Loucy (cell line): ENCODE data around the gene HOXC12.
A peak's percentile ranks its signal among the peaks of the same experiment; 100 is the strongest.

Source experiments
- H2AFZ ChIP-seq: fragments of 200-600 bp; sonication (generic); 2 replicates; pipeline ENCODE4 v1.6.0; 2016; ENCODE audit warnings: antibody characterized with exemption, mild to moderate bottlenecking, low read length, moderate library complexity
- H3F3A ChIP-seq: fragments of 200-600 bp; 2 replicates; pipeline ENCODE4 v1.6.0; 2016; ENCODE audit warnings: antibody characterized with exemption, low read depth, mild to moderate bottlenecking
- H3K27me3 ChIP-seq: fragments of 200-600 bp; sonication (generic); 2 replicates; pipeline ENCODE4 v1.6.1; 2014; ENCODE audit warnings: low read length, mild to moderate bottlenecking; ENCODE audit not compliant: insufficient read depth, poor library complexity, severe bottlenecking
- H3K36me3 ChIP-seq: fragments of 200-600 bp; sonication (generic); 2 replicates; pipeline ENCODE4 v1.6.1; 2016; ENCODE audit warnings: low read length; ENCODE audit not compliant: insufficient read depth
- H3K4me1 ChIP-seq: fragments of 200-600 bp; sonication (generic); 2 replicates; pipeline ENCODE4 v1.5.1; 2014; ENCODE audit warnings: low read length, mild to moderate bottlenecking; ENCODE audit not compliant: insufficient read depth, poor library complexity, severe bottlenecking
- H3K4me2 ChIP-seq: fragments of 200-600 bp; sonication (generic); 2 replicates; pipeline ENCODE4 v1.6.0; 2014; ENCODE audit warnings: antibody characterized with exemption, low read length, low read depth, mild to moderate bottlenecking; ENCODE audit not compliant: poor library complexity, severe bottlenecking
- H3K4me3 ChIP-seq: fragments of 200-600 bp; sonication (generic); 2 replicates; pipeline ENCODE4 v1.5.1; 2014; ENCODE audit warnings: low read length, mild to moderate bottlenecking, mixed read lengths; ENCODE audit not compliant: poor library complexity, severe bottlenecking
- H3K79me2 ChIP-seq: fragments of 200-600 bp; sonication (generic); 2 replicates; pipeline ENCODE4 v1.6.1; 2014; ENCODE audit warnings: low read length; ENCODE audit not compliant: insufficient read depth
- H3K9ac ChIP-seq: fragments of 200-600 bp; sonication (generic); 2 replicates; pipeline ENCODE4 v1.6.0; 2014; ENCODE audit warnings: mild to moderate bottlenecking, low read depth, low read length, moderate library complexity; ENCODE audit not compliant: poor library complexity, severe bottlenecking
- H3K9me2 ChIP-seq: fragments of 200-600 bp; sonication (generic); replicated peaks from 2 replicates; pipeline ENCODE4 v1.6.1; 2016; ENCODE audit warnings: low read depth, low read length, mixed read lengths
- H3K9me3 ChIP-seq: fragments of 200-600 bp; sonication (generic); 2 replicates; pipeline ENCODE4 v1.6.1; 2014; ENCODE audit warnings: mild to moderate bottlenecking, antibody characterized with exemption, low read length, low read depth; ENCODE audit not compliant: insufficient read depth
- H4K20me1 ChIP-seq: fragments of 200-600 bp; sonication (generic); 2 replicates; pipeline ENCODE4 v1.6.0; 2014; ENCODE audit warnings: antibody characterized with exemption, low read length, mild to moderate bottlenecking; ENCODE audit not compliant: insufficient read depth, poor library complexity, severe bottlenecking
- EZH2phosphoT487 ChIP-seq: fragments of 200-600 bp; IDR thresholded peaks from 2 replicates; pipeline ENCODE4 v1.6.1; 2018; ENCODE audit warnings: antibody characterized with exemption, mild to moderate bottlenecking, moderate library complexity, borderline replicate concordance
- TF ChIP-seq, protein P1 (sequence below): fragments of 200-600 bp; sonication (generic); conservative IDR thresholded peaks from 2 replicates; pipeline ENCODE4 v1.5.1; 2014; ENCODE audit warnings: mild to moderate bottlenecking, antibody characterized with exemption, low read length

The HOXC12 gene

DNA sequence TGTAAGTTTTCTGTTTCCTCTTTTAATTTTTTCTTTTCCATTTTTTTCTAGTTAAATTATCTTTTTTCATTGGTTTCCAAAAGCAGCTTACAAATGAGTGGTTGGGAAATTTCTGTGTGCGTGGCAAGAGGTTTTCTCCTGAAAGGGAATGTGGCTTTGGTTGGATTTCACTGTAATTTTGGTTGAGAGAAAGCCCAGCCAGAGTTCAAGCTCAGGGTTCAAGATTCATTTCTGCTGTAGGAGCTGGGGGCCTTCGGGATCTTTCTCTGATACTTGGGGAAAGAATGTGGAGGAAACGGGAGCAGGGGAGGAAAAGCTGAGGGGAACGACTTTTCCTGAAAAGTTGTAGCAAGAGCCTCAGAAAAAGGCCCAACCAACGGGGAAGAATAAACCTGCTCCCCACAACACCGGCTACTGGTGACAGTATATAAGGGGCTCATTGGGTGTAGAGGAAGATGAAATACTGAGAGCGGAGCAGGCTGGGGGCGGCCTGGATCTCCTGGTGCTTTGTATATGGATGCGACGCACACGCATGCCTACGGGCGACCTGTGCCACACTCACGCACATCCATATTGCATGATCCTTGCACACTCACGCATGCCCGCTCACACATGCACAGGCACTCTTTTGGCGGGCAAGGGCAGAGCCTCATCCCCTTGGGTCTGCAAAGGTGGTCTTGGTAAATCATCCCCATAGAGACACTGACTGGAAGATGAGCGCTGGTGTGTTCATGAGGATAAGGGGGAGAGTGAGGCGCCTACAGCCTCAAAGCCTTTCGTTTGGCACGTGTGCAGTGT is 32.2 kb downstream of the HOXC12 start:
- Histone ChIP-seq H2AFZ (no peak overlapping the region), H3K9ac (peak overlapping the region; percentile 74), H3F3A (no peaks in the 10 kb centered on the region), H3K4me3 (peak overlapping the region; percentile 71), H3K9me3 (no peaks in the 10 kb centered on the region), H3K4me2 (peak overlapping the region; percentile 98), H3K4me1 (peaks cover 50% of the 10 kb centered on the region), H4K20me1 (no peaks in the 10 kb centered on the region), H3K79me2 (peaks cover 24% of the 10 kb centered on the region; the same call in 1 of the 2 replicates), H3K9me2 (no peaks in the 10 kb centered on the region), H3K27me3 (no peaks in the 10 kb centered on the region), H3K36me3 (no peaks in the 10 kb centered on the region)
- TF ChIP-seq, protein P1, sequence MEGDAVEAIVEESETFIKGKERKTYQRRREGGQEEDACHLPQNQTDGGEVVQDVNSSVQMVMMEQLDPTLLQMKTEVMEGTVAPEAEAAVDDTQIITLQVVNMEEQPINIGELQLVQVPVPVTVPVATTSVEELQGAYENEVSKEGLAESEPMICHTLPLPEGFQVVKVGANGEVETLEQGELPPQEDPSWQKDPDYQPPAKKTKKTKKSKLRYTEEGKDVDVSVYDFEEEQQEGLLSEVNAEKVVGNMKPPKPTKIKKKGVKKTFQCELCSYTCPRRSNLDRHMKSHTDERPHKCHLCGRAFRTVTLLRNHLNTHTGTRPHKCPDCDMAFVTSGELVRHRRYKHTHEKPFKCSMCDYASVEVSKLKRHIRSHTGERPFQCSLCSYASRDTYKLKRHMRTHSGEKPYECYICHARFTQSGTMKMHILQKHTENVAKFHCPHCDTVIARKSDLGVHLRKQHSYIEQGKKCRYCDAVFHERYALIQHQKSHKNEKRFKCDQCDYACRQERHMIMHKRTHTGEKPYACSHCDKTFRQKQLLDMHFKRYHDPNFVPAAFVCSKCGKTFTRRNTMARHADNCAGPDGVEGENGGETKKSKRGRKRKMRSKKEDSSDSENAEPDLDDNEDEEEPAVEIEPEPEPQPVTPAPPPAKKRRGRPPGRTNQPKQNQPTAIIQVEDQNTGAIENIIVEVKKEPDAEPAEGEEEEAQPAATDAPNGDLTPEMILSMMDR, result no peak
- no peak for TF ChIP-seq EZH2phosphoT487

GRCh38 chr12:53987787-53988230 is 33.1 kb downstream of the HOXC12 start:
- Histone ChIP-seq H3K27me3 (no peaks in the 10 kb centered on the region), H3K9me3 (no peaks in the 10 kb centered on the region), H3K4me3 (peak overlapping the region; percentile 84), H3K79me2 (peaks cover 24% of the 10 kb centered on the region; the same call in 1 of the 2 replicates), H3K4me1 (peaks cover 55% of the 10 kb centered on the region), H3K36me3 (no peaks in the 10 kb centered on the region), H3K9me2 (no peaks in the 10 kb centered on the region), H2AFZ (no peak overlapping the region), H4K20me1 (no peaks in the 10 kb centered on the region), H3K9ac (peak overlapping the region; percentile 74), H3K4me2 (peak overlapping the region; percentile 98), H3F3A (no peaks in the 10 kb centered on the region)
- no peak for TF ChIP-seq EZH2phosphoT487
- TF ChIP-seq, protein P1, result no peak

GRCh38 chr12:53988541-53989226 is 34.0 kb downstream of the HOXC12 start:
- peak overlapping the region; percentile 73 for H2AFZ ChIP-seq
- no peaks in the 10 kb centered on the region for H3K36me3 ChIP-seq
- no peaks in the 10 kb centered on the region for H3K9me3 ChIP-seq
- H3K9me2 ChIP-seq, result no peaks in the 10 kb centered on the region
- peaks cover 30% of the 10 kb centered on the region; the same call in 1 of the 2 replicates for H3K79me2 ChIP-seq
- H3F3A ChIP-seq, result no peaks in the 10 kb centered on the region
- H3K9ac ChIP-seq, result peak overlapping the region; percentile 74
- no peaks in the 10 kb centered on the region for H3K27me3 ChIP-seq
- no peak for TF ChIP-seq EZH2phosphoT487
- TF ChIP-seq, protein P1, result no peak
- H3K4me1 ChIP-seq, result peaks cover 55% of the 10 kb centered on the region
- H4K20me1 ChIP-seq, result no peaks in the 10 kb centered on the region
- peak overlapping the region; percentile 98 for H3K4me2 ChIP-seq
- H3K4me3 ChIP-seq, result peak overlapping the region; percentile 84
